Right cardiac atrium (tissue), 5 donors: ENCODE measurements around the gene KRTAP10-3. TPM values are rescaled to one million over a fixed set of nuclear protein-coding genes. Genes with fewer than 3 reads are reported as not detected.
"Not testable (repeated sequence)": the region's sequence is repeated elsewhere in the genome, so short reads cannot be mapped to it uniquely, and the experiment has no call there.

Experiments used
- ATAC-seq, 2 donors: fragments of 200-7000 bp; cut with Tn5 transposase; one replicate each; pipeline versions ENCODE4 v1.8.0 to v1.9.1; 2020; ENCODE audit warnings: moderate library complexity in 2 of 2, mild to moderate bottlenecking in 1 of 2
- DNase-seq, 3 donors: peaks; one replicate each; pipeline ENCODE4 v3.0.0-alpha.2; 2020
- H3K27ac ChIP-seq: one replicate; pipeline ENCODE4 v1.5.1; 2013; ENCODE audit warnings: mild to moderate bottlenecking, low read length, control low read depth, moderate library complexity
- H3K27me3 ChIP-seq: one replicate; pipeline ENCODE4 v1.6.1; 2013; ENCODE audit not compliant: control insufficient read depth, insufficient read depth
- H3K4me1 ChIP-seq: one replicate; pipeline ENCODE4 v1.6.1; 2013; ENCODE audit warnings: low read length; ENCODE audit not compliant: control insufficient read depth, insufficient read depth
- H3K4me3 ChIP-seq: one replicate; pipeline ENCODE4 v1.5.1; 2013; ENCODE audit warnings: low read length, control low read depth
- H3K9me3 ChIP-seq: one replicate; pipeline ENCODE4 v1.6.1; 2013; ENCODE audit warnings: low read length; ENCODE audit not compliant: control insufficient read depth
- WGBS: extraction: QIAGEN DNeasy Blood & Tissue Kit; methylation state at CpG from one replicate; pipeline ENCODE4 v1.1.7; 2013; 5-methylcytosine and 5-hydroxymethylcytosine counted together
- intact Hi-C, 4 donors: fragments of 100-400 bp; cut with DNase I; formaldehyde crosslinking; loops; one replicate each; pipeline versions ENCODE4 v1.11.0 to v1.14.0; 2022 to 2023
- polyA plus RNA-seq: library from polyadenylated mRNA; stranded (reverse); fragments of 200-250 nt; gene quantifications from one replicate; pipeline ENCODE4 v1.2.3, GENCODE V29; 2013
- total RNA-seq, 4 donors: library from RNA; stranded (reverse); fragmentation: NEBNext Ultra II Directional; extraction: Animal tissue kit (Norgen Biotek cat#: 25700); gene quantifications; one replicate each; pipeline ENCODE4 v1.2.1, GENCODE V29; 2021
- donor health status: healthy with polysubstance abuse.
- donor health status: DM: no; HTN: yes; CAD: no.
- donor health status: DM: no; HTN: no; CAD: no.
- donor health status: DM: no; HTN: yes; CAD: no; lungs with severe emphysema.
- donor health status: DM: yes; HTN: yes; CAD: no.

Gene KRTAP10-3
- total and polyA plus RNA-seq, 5 donors, result not detected

DNA sequence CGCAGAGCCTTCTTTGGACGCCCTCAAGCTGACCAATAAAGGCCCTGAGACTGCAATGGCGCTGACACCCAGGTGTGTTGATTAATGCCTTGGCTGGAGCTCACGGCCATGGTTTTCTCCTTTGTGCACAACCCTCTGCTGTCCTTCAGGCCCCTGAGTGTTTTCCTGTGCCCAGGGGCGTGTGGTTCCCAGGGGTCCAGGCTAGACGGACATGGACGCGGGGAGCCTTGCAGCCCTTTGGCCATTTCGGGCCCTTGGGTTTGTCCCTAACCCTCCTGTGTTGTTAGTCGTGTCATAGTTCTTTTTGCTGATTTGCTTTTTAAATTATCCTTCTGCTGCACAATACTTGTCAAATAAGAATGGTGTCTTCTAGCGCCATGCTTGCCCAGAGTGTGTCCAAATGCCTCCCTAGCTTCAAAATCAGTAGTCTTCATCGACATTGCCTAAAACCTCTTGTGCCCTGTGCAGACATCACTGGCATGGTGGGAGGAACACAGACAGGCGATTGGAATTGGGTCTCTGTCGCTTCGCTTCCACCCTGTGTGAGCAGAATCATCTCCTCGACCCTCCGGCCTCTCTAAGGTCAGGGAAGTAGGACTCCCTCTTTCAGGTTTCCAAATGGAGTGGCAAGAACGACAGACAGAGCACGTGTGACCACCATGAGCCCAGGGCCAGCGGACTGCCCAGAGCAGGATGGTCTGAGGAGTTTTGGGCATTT is 16.9 kb upstream of the KRTAP10-3 start:
- peak in 1 of 3 donors; percentile 25 for DNase-seq

DNA sequence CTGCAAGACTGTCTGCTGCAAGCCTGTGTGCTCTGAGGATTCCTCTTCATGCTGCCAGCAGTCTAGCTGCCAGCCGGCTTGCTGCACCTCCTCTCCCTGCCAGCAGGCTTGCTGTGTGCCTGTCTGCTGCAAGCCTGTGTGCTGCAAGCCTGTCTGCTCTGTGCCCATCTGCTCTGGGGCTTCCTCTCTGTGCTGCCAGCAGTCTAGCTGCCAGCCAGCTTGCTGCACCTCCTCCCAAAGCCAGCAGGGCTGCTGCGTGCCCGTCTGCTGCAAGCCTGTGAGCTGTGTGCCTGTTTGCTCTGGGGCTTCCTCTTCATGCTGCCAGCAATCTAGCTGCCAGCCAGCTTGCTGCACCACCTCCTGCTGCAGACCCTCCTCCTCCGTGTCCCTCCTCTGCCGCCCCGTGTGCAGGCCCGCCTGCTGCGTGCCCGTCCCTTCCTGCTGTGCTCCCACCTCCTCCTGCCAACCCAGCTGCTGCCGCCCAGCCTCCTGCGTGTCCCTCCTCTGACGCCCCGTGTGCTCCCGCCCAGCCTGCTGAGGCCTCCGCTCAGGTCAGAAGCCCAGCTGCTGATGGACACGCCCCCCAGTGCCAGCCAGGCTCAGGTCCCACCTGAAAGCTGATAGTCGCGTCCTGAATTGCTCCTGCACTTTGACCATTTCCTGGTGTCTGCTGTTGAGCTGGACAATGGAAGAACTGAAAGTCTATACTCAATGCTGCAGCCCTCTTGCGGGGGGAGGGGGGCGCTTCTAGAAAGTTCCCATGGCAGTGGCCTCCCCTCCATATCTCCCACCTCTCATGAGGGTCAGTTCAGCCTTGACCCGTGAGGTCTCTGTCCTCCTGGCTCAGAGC is 16.1 kb upstream of the KRTAP10-3 start:
- intact Hi-C loops, result no loop called here
- 38% methylated on average over 21 of the region's 21 CpGs for WGBS
- Histone ChIP-seq H3K27ac (no peak overlapping the region), H3K9me3 (no peaks in the 10 kb centered on the region), H3K4me3 (no peak overlapping the region), H3K4me1 (no peaks in the 10 kb centered on the region), H3K27me3 (no peaks in the 10 kb centered on the region)
- DNase-seq (peak in 1 of 3 donors; percentile 31), ATAC-seq (peak in 1 of 2 donors; percentile 36)

More for the DNA sequence above, 16.9 kb upstream of the KRTAP10-3 start:
- H3K4me1 ChIP-seq, result no peaks in the 10 kb centered on the region
- no peak overlapping the region for H3K4me3 ChIP-seq
- no peak overlapping the region for H3K27ac ChIP-seq
- no peak for ATAC-seq
- intact Hi-C loops, result no loop called here
- no peaks in the 10 kb centered on the region for H3K27me3 ChIP-seq
- H3K9me3 ChIP-seq, result no peaks in the 10 kb centered on the region
- 85% methylated on average over 20 of the region's 20 CpGs for WGBS

DNA sequence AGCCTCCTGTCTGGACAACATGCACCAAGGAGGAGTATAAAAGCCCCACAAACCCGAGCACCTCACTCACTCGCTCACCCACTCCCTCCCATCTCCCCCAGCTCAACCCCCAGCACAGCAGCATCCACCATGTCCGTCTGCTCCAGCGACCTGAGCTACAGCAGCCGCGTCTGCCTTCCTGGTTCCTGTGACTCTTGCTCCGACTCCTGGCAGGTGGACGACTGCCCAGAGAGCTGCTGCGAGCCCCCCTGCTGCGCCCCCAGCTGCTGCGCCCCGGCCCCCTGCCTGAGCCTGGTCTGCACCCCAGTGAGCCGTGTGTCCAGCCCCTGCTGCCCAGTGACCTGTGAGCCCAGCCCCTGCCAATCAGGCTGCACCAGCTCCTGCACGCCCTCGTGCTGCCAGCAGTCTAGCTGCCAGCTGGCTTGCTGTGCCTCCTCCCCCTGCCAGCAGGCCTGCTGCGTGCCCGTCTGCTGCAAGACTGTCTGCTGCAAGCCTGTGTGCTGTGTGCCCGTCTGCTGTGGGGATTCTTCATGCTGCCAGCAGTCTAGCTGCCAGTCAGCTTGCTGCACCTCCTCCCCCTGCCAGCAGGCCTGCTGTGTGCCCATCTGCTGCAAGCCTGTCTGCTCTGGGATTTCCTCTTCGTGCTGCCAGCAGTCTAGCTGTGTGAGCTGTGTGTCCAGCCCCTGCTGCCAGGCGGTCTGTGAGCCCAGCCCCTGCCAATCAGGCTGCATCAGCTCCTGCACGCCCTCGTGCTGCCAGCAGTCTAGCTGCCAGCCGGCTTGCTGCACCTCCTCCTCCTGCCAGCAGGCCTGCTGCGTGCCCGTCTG is 15.2 kb upstream of the KRTAP10-3 start, which contains the start of gene KRTAP10-4:
Gene KRTAP10-4, plus strand, starts transcription at position 100 of the 827 bp plus-strand sequence. Its CDS starts 30 bp downstream, at position 130.
- H3K27me3 ChIP-seq, H3K4me1 ChIP-seq, H3K9me3 ChIP-seq, H3K27ac ChIP-seq, ATAC-seq, H3K4me3 ChIP-seq, intact Hi-C loops: not testable (repeated sequence)
- 65% methylated on average over 22 of the region's 25 CpGs for WGBS
- peak in 1 of 3 donors; percentile 50 for DNase-seq

DNA sequence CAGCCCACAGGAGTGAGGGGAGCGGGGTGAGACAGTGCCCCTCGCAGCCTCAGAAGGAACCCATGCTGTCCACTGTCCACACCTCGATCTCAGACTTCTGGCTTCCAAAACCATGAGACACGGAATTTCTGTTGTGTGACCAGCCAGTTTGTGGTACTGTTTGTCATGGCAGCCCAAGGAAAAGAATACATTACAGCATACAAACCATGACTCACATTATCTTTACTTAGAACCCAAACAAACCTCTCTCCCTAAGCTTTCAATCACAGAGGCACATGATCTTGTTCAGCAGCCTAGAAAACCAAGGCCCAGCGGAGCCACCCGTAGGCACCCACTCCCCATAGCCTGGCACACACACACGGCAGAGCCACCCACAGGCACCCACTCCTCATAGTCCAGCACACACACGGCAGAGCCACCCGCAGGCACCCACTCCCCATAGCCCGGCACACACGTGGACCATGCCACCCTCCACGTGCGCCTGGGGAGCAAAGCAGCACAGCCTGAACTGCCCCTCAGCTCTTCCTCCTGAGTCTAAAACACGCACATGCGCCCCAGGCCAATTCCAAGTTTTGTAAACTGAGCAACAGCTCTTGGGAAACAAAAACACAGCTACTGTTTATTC is 14.5 kb upstream of the KRTAP10-3 start:
- H3K4me3 ChIP-seq, result no peak overlapping the region
- intact Hi-C loops, result no loop called here
- 82% methylated on average over 15 of the region's 15 CpGs for WGBS
- ATAC-seq (peak in 1 of 2 donors; percentile 38), DNase-seq (no peak)
- H3K4me1 ChIP-seq, result no peaks in the 10 kb centered on the region
- H3K9me3 ChIP-seq, result no peaks in the 10 kb centered on the region
- no peak overlapping the region for H3K27ac ChIP-seq
- no peaks in the 10 kb centered on the region for H3K27me3 ChIP-seq

DNA sequence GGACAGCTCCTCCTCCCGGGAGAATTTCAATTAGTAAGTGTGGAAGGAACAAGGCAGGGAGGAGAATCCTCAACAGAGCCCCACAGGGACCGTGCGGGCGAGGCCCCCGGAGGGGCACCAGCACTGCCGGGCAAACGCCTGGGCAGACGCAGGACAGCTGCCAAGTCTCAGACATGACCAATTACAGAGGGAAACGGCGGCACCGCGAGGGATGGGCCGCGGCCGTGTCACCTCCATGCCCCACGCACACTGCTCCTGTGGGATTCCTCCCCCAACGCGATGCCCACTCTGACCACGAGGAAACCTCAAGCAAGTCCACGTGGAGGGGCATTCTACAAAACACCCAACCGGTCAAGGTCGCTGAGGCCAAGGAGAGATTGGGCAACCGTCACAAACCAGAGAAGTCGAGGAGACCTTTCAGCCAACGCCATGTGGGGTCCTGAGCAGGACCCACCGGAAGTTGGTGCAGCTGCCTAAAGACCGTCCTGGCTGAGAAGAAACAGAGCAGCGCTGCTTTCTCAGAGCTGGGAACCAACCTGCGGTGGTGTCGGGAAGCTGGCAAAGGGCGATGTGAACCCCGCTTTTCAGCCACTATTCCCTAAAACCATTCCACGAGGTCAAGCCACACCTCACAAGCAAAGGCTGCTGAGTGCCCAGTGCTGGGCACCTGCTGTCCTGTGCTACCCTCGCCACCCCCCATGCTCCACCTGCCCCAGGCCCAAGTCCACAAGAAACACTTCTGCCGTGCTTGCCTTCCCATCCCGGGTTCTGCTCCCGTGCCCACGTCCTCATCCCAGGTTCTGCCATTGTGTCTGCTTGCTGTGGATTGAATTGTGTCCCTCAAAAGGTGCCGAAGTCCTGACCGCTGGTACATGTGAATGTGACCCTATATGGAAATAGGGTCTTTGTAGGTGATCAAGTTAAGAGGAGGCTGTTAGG is 13.5 kb upstream of the KRTAP10-3 start:
- no peak for ATAC-seq
- H3K4me1 ChIP-seq, result no peaks in the 10 kb centered on the region
- no peak for DNase-seq
- H3K4me3 ChIP-seq, result no peak overlapping the region
- H3K27ac ChIP-seq, result no peak overlapping the region
- H3K9me3 ChIP-seq, result no peaks in the 10 kb centered on the region
- 92% methylated on average over 40 of the region's 40 CpGs for WGBS
- no peaks in the 10 kb centered on the region for H3K27me3 ChIP-seq
- intact Hi-C loops, result no loop called here

DNA sequence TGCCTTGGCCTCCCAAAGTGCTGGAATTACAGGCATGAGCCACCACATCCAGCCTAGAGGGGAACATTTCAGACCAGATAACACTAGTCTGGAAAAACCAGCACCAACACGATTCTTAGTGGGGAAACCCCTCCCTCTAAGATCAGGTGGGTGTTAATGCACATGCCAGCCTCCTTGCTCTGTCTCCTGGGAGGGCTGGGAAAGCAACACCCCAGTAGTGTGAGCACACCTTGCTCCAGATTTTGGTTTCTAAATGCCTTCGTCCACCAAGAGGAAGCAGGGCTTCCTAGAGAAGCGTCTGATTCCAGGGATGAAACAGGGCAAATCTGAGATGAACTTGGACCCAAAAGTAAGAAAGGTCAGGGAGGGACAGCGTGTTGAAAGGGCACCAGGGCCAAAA is 12.7 kb upstream of the KRTAP10-3 start:
- no peaks in the 10 kb centered on the region for H3K27me3 ChIP-seq
- ATAC-seq (no peak), DNase-seq (no peak)
- no peaks in the 10 kb centered on the region for H3K9me3 ChIP-seq
- H3K4me1 ChIP-seq, result no peaks in the 10 kb centered on the region
- no peak overlapping the region for H3K4me3 ChIP-seq
- H3K27ac ChIP-seq, result no peak overlapping the region
- WGBS, result 63% methylated on average over 4 of the region's 4 CpGs
- intact Hi-C loops, result no loop called here

DNA sequence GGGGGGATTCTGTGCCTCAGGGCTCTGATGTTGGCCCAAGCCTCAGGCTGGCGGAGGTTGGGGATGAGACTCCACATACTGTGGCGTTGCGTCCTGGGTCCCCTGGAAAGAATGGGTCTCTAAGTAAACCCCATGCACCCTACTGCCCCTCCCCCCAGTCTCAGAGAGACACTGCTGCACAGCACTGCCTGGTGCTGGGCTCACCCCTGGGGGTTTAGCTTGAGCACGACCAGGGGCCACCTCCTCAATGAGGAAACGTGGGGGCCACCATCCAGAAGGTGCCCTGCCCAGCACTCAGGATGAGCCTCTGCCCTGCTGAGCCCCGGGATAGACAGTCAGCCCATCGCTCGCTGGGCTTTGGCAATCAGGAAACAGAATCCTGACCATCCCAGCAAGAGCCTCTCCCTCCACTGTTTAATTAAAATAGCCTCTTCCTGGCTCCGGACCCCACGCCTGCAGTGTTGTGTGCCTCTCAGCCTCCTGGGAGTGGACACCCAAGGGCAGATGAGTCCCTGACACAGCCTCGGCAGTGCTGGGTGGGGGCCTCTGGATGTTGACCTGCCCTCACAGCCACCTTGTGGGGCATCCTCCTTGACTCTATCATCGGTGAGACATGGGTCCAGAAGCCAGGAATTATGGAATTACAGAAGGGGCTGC is 11.4 kb upstream of the KRTAP10-3 start:
- DNase-seq (no peak), ATAC-seq (no peak)
- Histone ChIP-seq H3K4me1 (no peaks in the 10 kb centered on the region), H3K27ac (no peak overlapping the region), H3K4me3 (no peak overlapping the region), H3K27me3 (no peaks in the 10 kb centered on the region), H3K9me3 (no peaks in the 10 kb centered on the region)
- WGBS, result 82% methylated on average over 12 of the region's 12 CpGs
- intact Hi-C loops, result no loop called here

DNA sequence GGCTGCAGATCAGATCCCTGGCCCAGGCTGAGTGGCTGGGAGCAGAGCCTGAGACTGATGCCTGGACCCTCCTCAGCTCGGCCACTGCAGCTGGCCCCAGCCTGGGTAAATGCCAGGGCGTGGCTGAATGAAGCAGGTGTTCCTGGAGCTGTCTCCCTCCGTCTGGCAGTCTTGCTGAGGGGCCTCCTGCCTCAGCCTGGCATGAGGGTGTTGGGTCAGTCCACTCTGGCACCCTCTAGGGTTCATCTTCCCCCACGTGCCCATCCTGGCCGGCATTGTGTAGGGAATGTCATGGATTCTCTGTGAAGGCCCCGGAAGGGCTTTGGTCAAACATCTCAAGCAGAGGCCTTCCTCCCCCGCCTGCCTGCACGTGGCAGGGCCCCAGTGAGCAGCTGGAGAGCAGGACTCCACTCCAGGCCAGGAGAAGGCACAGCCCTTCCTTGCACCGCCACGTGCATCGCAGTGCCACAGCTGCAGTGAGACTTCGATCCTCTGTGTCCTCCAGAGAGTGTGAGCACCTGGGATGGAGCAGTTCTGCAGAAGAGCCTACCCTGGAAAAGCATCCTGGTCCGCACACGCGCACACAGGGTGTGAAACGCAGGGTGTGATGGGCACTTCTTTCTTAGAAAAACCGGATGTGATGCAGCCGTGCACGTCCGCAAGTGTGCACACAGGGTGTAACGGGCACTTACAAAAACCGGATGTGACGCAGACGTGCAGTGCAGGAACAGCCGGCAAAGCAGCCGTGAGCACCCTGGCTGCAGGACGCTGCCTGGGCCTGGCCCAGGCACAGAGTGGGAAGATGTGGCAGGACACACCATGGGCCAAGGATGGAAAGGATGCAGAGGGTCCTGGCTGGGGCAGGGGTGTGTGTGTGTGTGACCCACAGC is 10.3 kb upstream of the KRTAP10-3 start:
- ATAC-seq (no peak), DNase-seq (no peak)
- Histone ChIP-seq H3K4me3 (no peak overlapping the region), H3K27me3 (no peaks in the 10 kb centered on the region), H3K9me3 (no peaks in the 10 kb centered on the region), H3K27ac (no peak overlapping the region), H3K4me1 (no peaks in the 10 kb centered on the region)
- intact Hi-C loops, result no loop called here
- 76% methylated on average over 27 of the region's 27 CpGs for WGBS

DNA sequence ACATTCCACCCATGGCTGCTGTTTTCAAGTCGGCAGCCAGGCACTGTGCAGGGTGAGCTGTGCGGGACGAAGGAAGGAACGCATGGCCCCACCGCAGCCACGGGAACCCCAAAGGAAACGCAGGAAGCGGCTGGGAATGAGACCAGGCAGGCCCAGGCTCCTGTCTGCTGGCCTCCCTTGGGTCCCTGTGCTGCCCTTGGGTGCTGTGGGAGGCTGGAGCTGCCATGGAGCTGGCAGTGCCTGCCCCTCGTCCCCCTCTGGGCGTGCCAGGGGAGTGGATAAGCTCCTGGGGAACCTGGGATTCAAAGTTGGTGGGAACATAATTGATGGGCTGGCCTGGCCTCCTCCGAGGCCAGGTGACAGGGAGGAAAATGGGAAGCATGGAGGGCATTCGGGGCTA is 9.7 kb upstream of the KRTAP10-3 start:
- Histone ChIP-seq H3K27ac (no peak overlapping the region), H3K4me1 (no peaks in the 10 kb centered on the region), H3K9me3 (no peaks in the 10 kb centered on the region), H3K4me3 (no peak overlapping the region), H3K27me3 (no peaks in the 10 kb centered on the region)
- DNase-seq (no peak), ATAC-seq (peak in 1 of 2 donors; percentile 12)
- intact Hi-C loops, result no loop called here
- WGBS, result 72% methylated on average over 12 of the region's 12 CpGs
